Measurements from ENCODE around the gene FASTKD3.
"Not testable (repeated sequence)": the region's sequence is repeated elsewhere in the genome, so short reads cannot be mapped to it uniquely, and the experiment has no call there.

The FASTKD3 gene, protein sequence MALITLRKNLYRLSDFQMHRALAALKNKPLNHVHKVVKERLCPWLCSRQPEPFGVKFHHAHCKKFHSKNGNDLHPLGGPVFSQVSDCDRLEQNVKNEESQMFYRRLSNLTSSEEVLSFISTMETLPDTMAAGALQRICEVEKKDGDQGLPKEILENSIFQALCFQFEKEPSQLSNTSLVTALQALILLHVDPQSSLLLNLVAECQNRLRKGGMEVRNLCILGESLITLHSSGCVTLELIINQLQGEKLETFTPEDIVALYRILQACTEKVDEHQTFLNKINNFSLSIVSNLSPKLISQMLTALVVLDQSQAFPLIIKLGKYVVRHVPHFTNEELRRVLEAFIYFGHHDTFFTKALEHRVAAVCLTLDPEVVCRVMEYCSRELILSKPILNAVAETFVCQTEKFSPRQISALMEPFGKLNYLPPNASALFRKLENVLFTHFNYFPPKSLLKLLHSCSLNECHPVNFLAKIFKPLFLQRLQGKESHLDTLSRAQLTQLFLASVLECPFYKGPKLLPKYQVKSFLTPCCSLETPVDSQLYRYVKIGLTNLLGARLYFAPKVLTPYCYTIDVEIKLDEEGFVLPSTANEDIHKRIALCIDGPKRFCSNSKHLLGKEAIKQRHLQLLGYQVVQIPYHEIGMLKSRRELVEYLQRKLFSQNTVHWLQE

DNA sequence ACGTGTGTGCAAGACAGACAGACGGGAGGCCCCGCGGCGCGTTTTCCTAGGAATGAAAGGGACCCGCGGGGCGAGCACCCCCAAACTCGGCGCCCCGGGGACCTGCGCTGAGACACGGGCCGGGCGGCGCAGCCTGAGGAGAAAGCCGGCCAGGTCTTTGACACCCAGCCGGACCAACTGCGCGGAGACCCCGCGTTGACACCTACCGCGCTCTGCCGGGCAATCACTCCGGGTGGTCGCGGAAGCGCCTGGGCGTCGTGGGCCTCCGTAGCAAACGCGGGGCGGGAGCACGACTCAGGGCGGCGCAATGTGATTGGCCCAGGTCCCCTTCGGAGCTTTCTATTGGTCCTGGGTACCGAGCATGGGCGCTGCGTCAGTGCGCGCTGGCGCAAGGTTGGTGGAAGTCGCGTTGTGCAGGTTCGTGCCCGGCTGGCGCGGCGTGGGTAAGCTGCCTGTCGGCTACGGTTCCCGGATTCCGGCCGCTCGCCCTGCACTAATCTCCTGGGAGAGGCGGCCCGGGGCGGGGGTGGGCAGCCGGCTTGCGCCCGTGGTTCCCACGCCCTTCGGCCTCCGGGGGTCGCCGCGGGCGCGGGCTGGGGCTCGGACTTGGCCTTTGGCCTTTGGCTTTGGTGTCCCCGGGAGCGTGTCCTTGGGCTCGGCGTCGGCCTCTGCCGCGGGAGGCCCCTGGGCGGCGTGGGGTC is at the start of gene FASTKD3, which contains the start of gene MTRR:
Gene FASTKD3, minus strand, starts transcription at position 259 of the 701 bp plus-strand sequence. CDS start 948 bp downstream, outside the sequence.
Gene MTRR, plus strand, starts transcription at position 376 of the 701 bp plus-strand sequence. CDS start 1,647 bp downstream, outside the sequence.
- peak; percentile 93 for DNase-seq

DNA sequence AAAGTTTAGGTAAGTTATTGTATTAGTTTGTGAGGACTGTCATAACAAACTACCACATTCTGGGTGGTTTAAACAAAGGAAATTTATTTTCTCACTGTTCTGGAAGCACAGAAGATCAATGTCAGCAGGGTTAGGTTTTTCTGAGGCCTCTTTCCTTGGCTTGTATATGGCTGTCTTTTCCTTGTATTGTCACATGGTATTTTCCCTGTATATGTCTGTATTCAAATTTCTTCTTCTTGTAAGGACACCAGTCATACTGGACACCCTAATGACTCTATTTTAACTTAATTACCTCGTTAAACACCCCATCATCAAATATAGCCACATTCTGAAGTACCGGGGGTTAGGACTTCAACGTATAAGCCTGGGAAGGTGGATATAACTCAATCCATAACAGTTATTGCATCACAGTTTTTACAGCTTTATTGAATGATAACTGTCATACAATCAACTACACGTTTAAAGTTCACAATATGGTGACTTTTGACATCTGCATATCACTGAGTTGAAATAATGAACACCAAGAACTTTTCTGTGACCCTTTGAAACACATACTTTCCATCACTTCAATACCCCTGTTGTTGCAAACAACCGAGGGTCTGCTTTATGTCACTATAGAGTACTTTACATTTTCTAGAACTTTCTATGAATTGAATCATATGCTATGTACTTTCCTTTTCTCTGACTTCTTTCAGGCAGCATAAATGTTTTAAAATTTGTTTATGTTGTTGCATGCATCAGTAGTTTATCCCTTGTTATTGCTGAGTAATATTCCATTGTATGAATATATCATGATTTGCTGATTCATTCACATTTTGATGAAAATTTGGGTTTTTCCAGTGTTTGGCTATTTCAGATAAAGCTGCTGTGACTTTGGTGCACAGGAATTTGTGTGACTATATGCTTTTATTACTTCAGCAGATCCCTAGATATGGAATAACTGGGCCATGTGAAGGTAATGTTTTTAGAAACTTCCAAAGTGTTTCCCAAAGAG is 48.6 kb upstream of the FASTKD3 start:
- no peak for DNase-seq

DNA sequence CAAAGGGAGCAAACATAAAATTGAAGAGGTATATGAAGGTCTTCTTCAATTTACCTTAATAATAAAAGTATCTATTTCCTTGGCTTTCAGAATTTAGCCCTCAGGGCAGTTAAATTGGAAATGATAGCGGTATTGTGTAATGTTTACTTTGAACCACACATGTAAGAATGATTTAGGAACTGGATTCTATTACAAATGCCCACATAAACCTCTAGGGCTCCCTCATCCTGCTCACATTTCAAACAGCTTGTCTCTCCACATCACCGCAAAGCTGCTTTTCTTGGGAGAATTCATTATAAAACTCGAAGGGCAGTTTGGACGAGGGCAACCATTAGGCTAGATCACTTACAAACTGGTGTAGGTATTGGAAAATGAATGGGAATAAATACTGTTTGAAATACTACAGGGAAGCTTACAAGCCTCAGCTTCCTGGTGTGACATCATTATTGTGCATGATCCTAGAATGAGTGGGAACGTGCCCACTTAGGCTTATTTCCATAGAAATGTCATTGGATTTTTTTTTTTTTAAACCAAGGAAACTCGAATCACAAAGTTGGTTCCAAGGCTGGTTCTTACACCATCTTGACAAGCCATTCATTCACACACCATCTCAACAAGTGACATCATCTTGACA is 47.5 kb upstream of the FASTKD3 start:
- DNase-seq, result no peak

DNA sequence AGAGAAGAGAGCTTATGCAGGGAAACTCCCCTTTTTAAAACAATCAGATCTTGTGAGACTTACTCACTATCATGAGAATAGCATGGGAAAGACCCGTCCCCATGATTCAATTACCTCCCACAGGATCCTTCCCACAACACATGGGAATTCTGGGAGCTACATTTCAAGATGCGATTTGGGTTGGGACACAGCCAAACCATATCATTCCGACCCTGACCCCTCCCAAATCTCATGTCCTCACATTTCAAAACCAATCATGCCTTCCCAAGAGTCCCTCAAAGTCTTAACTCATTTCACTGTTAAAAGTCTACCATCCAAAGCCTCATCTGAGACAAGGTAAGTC is 42.6 kb upstream of the FASTKD3 start:
- not testable (repeated sequence) for DNase-seq

DNA sequence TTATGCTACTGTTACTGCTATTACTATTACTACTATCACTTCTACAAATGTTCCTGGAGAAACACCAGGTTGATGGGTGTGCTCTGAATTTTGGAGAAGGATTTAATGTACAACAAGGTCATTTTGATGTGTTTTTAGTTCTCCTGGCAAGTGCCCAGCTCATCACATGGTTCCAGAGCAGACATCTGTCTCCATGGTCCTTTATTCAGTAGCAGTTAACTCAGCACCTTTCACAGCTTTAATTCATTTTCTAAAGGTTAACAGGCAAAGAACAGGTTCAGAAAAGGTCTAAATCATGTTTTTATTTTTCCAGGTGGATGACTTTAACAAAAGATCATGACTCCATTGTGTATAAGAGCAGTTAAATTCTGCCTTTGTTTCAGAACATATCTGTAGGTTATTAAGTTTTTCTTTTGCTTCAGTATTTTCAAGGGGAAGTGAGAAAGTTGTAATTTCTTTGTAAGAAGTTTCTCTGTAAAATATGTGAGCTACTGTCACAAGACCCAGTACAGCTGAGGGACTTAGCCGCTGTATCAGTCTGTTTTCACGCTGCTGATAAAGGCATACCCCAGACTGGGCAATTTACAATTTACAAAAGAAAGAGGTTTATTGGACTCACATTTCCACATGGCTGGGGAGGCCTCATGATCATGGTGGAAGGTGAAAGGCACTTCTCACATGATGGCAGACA is 42.1 kb upstream of the FASTKD3 start:
- DNase-seq, result no peak

DNA sequence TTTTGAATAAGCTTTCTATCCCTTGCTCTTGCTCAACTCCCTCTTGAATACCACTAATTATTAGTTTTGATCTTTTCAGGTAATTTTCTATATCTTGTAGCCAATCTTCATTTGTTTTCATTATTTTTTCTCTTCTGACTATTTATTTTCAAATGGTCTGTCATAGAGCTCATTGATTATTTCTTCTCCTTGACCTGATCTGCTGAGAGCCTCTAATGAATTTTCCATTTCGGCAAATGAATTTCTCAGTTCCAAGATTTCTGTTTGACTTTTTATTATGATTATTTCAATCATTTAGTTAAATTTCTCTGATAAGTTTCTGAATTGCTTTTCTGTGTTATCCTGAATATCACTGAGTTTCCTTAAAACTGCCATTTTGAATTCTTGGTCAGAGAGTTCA is 39.5 kb upstream of the FASTKD3 start:
- no peak for DNase-seq

DNA sequence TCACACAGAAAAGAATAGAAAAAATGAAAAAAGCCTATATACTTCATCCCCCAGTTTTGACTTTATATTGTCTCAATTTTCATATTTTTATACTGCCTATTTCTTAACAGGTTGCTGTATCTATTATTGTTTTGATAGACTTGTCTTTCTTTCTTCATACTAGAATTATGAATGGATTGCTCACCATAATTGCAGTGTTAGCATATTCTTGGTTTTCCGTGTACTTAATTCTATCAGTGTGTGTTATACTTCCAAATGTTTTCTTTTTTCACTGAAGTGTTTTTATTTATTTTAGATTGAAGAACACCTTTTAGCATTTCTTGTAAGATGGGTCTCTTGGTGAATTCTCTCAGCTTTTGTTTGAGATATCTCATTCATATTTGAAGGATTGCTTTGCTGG is 38.8 kb upstream of the FASTKD3 start:
- DNase-seq, result no peak

DNA sequence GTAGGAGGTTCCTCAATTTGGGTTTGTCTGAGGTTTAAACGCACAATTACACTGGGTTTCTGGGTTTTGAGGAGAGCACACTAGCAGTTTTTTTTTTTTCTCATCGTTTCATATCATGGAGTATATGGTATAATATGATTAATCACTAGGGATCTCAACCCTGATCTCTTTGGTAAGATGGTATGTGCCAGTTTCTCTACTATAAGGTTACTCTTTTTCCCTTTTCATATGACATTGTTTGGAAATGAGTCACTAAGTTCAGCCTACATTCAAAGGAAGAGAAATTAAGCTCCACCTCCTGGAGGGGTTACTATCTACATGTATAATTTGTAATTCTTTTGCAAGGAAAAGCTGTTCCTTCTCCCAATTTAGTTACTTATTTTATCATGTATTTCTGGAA is 35.3 kb upstream of the FASTKD3 start:
- DNase-seq, result no peak

DNA sequence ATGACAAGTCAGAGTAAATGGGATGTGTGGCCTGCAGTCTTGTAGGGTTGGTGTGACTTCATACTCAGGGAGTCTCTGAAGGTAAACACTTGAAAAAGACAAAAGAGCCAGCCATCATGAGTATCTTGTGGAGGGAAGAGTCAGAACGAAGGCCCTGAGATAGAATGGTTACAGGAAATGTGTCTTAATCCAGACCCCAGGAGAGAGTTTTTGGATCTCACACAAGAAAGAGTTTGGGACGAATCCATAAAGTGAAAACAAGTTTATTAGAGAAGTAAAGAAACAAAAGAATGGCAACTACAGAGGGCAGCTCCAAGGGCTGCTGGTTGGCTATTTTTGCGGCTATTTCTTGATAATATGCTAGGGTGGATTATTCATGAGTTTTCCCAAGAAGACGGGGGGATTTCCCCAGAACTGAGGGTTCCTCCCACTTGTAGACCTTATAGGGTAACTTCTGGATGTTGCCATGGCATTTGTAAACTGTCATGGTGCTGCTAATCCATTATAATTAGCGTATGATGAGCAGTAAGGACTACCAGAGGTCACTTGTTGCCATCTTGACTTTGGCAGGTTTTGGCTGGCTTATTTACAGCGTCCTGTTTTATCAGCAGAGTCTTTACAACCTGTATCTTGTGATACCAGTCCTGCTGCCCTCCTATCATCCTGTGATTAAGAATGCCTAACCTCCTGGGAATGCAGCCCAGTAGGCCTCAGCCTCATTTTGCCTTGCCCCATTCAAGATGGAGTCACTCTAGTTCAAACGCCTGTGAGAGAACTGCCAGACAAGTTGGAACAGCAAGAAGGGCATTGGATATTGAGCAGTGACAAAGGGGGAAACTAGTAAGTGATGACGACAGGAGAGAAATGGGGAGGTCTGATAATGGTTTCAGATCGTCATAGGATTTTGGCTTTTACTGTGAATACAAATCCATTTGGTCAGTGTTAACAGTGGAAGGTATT is 34.1 kb upstream of the FASTKD3 start:
- DNase-seq, result no peak

DNA sequence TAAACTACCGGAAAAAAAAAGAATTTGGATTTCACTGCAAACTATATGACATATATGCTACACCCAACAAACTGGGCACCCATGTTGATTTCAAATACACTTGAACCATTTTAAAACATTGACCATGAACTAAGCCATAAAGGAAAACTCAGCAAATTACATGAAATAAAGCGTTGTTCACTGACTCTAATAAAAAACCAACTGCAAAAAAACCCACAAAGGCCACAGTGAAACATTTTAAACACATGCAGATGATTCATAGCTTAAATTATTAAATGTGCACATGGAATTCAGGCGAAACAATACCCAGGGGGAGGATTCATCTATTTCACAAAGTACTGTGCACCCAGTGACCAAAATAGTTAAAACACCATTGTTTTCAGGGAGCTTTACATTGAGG is 33.4 kb upstream of the FASTKD3 start:
- no peak for DNase-seq

DNA sequence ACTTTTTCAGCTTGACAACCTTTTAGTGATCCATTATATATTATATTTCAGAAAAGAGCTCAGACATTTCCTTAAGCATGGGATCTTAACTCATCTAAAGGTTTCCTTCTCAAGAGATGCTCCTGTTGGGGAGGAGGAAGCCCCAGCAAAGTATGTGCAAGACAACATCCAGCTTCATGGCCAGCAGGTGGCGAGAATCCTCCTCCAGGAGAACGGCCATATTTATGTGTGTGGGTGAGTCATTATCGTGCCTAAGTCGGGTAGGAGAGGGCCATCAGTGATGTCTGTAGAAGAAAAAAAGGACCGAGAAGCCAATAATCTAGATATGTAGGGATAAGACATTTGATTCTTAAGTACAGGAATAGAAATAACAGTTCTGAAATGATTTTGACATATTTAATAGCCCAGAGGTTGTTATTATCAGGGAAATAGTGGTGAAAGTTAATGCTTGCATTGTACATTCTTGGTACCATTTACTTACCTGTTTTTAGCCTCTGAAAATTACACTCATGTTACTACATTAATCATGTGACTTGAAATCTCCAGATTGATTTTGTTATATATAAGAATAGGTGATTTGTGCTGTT is 28.3 kb upstream of the FASTKD3 start:
- peak; percentile 38 for DNase-seq

DNA sequence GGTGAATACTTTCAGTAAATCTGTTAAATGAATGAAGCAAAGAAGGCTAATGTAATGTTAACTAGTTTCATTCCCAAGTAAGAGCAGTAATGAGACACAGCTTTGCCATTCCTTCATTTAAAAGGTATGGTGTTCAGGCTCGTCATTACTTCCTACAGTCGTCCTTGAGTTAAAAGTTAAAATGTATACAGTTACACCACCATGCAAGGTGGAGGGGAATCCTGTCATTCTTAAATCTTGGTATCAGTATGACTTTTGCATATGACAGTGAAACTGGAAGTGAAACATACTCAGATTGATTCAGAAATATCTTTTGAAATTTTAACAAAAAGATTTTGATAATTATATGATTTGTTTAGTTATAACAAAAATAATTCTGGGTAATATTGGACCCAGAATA is 26.0 kb upstream of the FASTKD3 start:
- no peak for DNase-seq

DNA sequence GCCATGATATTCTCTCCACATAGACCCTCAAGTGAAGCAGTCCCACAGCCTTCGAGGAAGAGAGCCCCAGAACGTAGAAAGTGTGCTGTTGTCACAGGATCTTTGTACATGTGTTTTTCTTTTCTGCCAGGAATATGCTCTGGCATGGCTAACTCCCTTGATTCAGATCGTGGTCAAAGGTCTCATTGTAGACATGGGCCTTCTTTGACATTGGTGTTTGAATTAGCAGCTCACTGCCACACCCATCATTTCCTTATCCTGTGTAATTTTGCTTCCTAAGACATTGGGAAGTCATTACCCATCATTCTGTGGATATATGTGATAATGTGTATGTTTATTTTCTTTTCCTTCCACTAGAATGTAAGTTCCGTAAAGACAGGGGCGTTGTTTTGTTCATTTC is 25.6 kb upstream of the FASTKD3 start:
- no peak for DNase-seq

DNA sequence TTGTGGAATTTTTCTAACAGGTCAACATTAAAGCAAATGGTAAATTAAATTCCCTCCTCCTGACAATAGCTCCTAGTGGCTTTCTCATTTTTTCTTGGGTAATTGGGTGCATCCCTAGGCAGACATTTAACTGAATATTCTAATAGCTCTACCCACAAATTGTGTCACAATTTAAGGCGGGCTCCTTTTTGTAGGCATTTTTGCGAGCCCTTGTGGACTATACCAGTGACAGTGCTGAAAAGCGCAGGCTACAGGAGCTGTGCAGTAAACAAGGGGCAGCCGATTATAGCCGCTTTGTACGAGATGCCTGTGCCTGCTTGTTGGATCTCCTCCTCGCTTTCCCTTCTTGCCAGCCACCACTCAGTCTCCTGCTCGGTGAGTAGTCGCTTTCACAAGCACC is 20.1 kb upstream of the FASTKD3 start:
- DNase-seq, result no peak

DNA sequence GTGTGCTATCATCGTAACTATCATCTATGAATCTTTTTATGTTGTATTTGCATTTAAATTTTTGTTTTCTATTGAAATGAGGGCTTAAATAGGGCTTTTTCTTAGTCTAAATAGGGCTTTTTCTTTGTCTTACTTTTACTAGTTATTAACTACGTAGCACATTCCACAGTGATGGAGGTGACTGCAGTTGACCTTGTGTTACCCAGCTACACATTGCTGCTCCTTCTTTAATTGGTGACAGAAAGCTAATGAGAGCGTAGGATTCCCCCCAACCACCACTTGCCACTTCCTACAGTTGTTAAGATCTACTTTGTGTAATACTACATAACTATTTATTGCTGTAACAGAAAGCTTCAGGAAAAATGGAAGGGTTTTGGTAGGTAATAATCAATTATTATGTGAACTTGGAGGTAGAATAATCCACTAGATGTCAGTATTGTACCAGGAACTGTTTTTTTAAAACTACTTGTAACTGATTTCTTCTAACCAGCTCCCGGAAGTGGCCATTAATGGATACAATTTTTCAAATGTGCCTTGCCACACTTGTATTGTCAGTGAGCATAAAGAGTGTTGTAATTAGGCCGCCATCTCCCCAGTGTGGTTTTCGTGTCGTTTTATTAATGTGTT is 18.1 kb upstream of the FASTKD3 start:
- DNase-seq, result no peak

DNA sequence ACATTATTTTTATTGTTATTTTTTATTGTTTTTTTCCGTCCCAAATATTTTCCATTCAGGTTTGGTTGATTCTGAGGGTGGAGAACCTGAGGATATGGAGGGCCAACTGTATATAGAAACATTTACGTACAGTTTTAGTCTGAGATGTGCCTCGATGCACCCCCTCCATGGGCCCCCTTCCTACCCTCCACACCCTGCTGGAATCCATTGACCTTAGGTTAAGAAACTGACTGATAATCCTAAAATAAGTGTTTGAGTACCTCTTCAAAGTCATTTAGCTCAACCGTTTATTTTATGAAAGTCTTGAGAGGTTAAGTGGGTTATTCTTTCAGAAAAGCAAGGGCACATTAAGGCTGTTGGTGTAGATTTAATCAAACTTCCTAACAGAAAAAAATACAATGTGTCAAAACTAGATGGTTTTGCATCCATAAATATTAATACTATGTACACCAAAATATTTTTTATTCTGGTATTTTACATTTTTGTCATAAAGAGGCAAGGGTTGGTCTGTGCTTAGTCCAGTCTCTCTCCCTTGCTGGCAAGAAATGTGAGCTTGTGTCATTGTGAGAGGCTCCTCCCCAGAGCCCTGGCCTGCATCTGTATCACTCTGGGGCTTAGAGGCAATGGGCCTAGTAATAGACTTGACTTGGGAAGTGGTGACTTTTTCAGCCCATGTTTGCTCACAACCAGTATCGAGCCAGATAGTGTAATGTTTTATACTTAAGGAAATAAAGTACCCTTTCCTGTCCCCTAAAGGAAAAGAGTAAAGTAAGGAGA is 15.8 kb upstream of the FASTKD3 start:
- DNase-seq, result no peak

DNA sequence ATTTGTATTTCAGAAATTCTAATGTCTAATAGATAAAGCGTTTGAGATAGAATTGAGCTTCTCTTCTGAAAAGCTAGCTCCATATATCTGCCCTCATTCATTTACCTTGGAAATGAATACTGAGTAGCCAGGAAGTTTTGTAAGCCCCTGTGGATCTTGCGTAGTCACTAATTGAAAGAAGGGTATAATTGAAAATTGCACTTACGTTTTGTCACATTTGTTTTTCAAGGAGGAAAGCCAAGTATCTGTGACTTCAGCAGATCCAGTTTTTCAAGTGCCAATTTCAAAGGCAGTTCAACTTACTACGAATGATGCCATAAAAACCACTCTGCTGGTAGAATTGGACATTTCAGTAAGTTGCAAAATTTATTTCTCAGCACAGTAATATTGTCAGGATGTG is 14.1 kb upstream of the FASTKD3 start:
- DNase-seq, result no peak

DNA sequence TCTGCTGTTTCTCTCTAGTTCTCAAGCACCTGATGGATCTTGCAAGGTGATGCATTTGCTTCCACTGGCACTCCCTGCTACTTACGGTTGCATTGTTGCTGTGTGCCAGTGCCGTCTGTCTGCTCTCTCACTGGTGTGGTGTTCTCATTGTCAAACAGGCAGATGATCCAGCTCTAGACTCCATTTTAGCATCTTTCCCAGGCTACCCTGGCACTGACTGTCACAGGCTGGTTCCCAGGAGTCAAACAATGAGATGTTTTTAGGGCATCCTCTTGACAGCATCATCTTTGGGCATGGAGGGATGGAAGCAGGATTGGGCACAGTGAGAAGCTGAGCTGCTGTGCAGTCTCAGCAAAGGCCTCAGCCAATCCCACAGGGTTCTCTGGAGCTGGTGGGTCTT is 13.0 kb upstream of the FASTKD3 start:
- no peak for DNase-seq

DNA sequence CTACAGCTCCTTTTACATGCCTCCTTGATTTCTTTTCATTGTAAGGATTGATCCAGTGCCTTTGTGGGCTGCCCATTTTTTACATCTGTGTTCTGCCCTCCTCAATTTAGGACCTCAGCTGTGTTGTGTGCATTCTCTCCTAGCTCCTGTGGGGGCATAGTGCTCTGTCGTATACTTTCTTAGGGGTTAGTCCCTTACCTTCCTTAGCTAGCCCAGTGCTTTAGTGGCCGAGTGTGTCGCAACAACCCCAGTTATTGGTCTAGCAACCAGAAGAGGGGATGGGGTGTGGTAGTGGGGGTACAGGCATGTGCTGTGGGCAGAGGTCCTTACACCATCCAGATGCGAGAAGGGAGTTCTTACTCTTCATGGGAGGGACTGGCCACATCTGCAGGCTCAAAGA is 12.3 kb upstream of the FASTKD3 start:
- DNase-seq, result no peak
